Esophagus squamous epithelium (tissue), 5 donors: ENCODE results near the gene CISD1. TPM values are rescaled to one million over a fixed set of nuclear protein-coding genes. Genes with fewer than 3 reads are reported as not detected.

Experiments
- DNase-seq: peaks from one replicate; lab custom pipeline; 2025; lab: John Stamatoyannopoulos, UW
- H3K27ac ChIP-seq, 4 donors: fragments of 200-600 bp; sonication (generic); one replicate each; pipeline ENCODE4 v1.5.1; 2016 to 2019; ENCODE audit warnings: mild to moderate bottlenecking in 1 of 4
- H3K27me3 ChIP-seq, 4 donors: fragments of 200-600 bp; sonication (generic); 1 replicate in 3 of 4; 2 replicates in 1 of 4; pipeline versions ENCODE4 v1.5.1 to v1.6.0; 2017 to 2021; ENCODE audit warnings: antibody characterized with exemption in 1 of 4
- H3K36me3 ChIP-seq, 3 donors: fragments of 200-600 bp; sonication (generic); one replicate each; pipeline ENCODE4 v1.5.1; 2016 to 2019
- H3K4me1 ChIP-seq, 3 donors: fragments of 200-600 bp; sonication (generic); one replicate each; pipeline ENCODE4 v1.5.1; 2017 to 2019
- H3K4me3 ChIP-seq, 4 donors: fragments of 200-600 bp; sonication (generic); 1 replicate in 3 of 4; 2 replicates in 1 of 4; pipeline ENCODE4 v1.5.1; 2016 to 2019; ENCODE audit warnings: mild to moderate bottlenecking in 2 of 4, moderate library complexity in 1 of 4
- H3K9me3 ChIP-seq, 3 donors: fragments of 200-600 bp; sonication (generic); one replicate each; pipeline ENCODE4 v1.5.1; 2016 to 2019
- CTCF ChIP-seq, 6 experiments: fragments of 450-650 bp in 4 of 6; fragments of 200-600 bp in 2 of 6; sonication (generic) in 2 of 6; IDR thresholded peaks; one replicate each; pipeline ENCODE4 v1.5.1; 2016 to 2019; ENCODE audit warnings: antibody characterized with exemption in 6 of 6, mild to moderate bottlenecking in 4 of 6, moderate library complexity in 4 of 6
- POLR2A ChIP-seq, 4 donors: fragments of 450-650 bp; IDR thresholded peaks; one replicate each; pipeline ENCODE4 v1.6.1; 2017; ENCODE audit warnings: antibody characterized with exemption in 4 of 4, mild to moderate bottlenecking in 4 of 4, moderate library complexity in 3 of 4
- WGBS, 2 donors: methylation state at CpG; one replicate each; pipeline ENCODE4 v1.1.5; 2018; 5-methylcytosine and 5-hydroxymethylcytosine counted together
- intact Hi-C: fragments of 100-400 bp; cut with DNase I; formaldehyde crosslinking; loops from one replicate; pipeline ENCODE4 v1.15.0; 2022
- total RNA-seq, 4 donors: library from RNA; depleted of rRNA; stranded (reverse); fragments of >200 nt; gene quantifications; one replicate each; pipeline ENCODE4 v1.1.0, GENCODE V29; 2016
- donor health status: DM: yes; HTN: yes; CAD: no.

CISD1 gene
- total RNA-seq, 4 donors from 2014 or later: 11.0 to 25.1 (median 17.6) TPM

GRCh38 chr10:58262766-58263165 lies 6.2 kb upstream of the CISD1 start:
- no peaks in the 10 kb centered on the region for H3K27me3 ChIP-seq
- DNase-seq: no peak
- peaks cover 0 to 2% (median 0%) of the 10 kb centered on the region in 3 donors for H3K36me3 ChIP-seq
- TF ChIP-seq CTCF (IDR thresholded peaks at IDR 0.05) (no peak), POLR2A (IDR thresholded peaks at IDR 0.05) (no peak)
- H3K4me3 ChIP-seq: no peak overlapping the region
- H3K4me1 ChIP-seq: peaks cover 6 to 39% (median 8%) of the 10 kb centered on the region in 3 donors
- intact Hi-C loops: no loop called here
- no peak overlapping the region for H3K27ac ChIP-seq
- H3K9me3 ChIP-seq: no peaks in the 10 kb centered on the region

DNA sequence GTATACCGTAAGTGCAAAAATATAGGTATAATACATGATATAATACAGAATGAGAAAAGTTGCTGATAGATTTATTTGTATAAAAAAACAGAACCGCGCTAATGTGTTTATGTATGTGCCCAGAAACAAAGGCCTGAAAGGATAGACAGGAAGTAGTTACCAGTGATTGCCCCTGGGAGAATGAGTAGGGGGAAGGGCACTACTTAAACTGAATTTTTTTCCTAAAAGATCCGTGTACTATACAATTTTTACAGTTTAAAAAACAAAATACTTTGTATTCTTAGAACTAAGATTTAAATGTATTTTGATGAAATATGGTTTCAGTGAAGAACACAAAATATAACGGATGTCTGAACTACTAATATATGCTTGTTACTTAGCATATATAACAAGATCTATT lies 4.2 kb upstream of the CISD1 start:
- no peak for DNase-seq
- Histone ChIP-seq H3K4me1 (peaks cover 6 to 47% (median 8%) of the 10 kb centered on the region in 3 donors), H3K36me3 (no peaks in the 10 kb centered on the region), H3K9me3 (no peaks in the 10 kb centered on the region), H3K27me3 (no peaks in the 10 kb centered on the region), H3K27ac (peak overlapping the region in 1 of 4 donors; percentile 99), H3K4me3 (peak overlapping the region in 2 of 4 donors; percentile 90 to 95)
- TF ChIP-seq CTCF (IDR thresholded peaks at IDR 0.05): no peak
- TF ChIP-seq POLR2A (IDR thresholded peaks at IDR 0.05): no peak
- intact Hi-C loops: no loop called here
- 51 to 68% methylated on average over 5 of the region's 5 CpGs for WGBS, 2 donors

DNA sequence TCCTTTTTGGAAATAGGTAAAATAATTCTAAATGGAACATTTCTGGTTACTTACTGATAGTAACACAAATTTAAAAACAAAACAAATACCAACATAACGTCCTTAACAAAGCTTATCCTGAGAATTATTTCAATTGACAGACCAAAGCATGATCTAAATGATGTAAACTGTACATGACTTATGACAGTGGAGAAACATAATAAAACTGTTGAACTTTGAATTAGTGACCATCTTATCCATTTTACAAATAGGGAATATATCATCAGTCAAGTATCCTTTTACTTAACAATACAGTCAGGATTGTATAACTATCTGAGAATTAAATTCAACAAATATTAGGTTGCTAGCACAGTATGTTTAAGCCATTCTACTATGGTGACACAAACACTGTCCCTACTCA lies 3.7 kb upstream of the CISD1 start:
- intact Hi-C loops: no loop called here
- 29 to 42% methylated on average over 1 of the region's 1 CpG for WGBS, 2 donors

GRCh38 chr10:58266003-58266825 lies 2.7 kb upstream of the CISD1 start:
- Histone ChIP-seq H3K27me3 (no peaks in the 10 kb centered on the region), H3K4me3 (peak overlapping the region; percentile 90 to 95 (median 94)), H3K27ac (peak overlapping the region; percentile 99), H3K4me1 (peaks cover 8 to 59% (median 14%) of the 10 kb centered on the region in 3 donors), H3K9me3 (no peaks in the 10 kb centered on the region), H3K36me3 (no peaks in the 10 kb centered on the region)
- no peak for DNase-seq
- WGBS, 2 donors: 2 to 3% methylated on average over 14 of the region's 14 CpGs
- no peak for TF ChIP-seq POLR2A (IDR thresholded peaks at IDR 0.05)
- no peak for TF ChIP-seq CTCF (IDR thresholded peaks at IDR 0.05)
- intact Hi-C loops: no loop called here

More for the DNA sequence above, 3.7 kb upstream of the CISD1 start:
- no peaks in the 10 kb centered on the region for H3K9me3 ChIP-seq
- peak overlapping the region in 3 of 4 donors; percentile 90 to 95 (median 93) for H3K4me3 ChIP-seq
- H3K27me3 ChIP-seq: no peaks in the 10 kb centered on the region
- DNase-seq: no peak
- H3K27ac ChIP-seq: peak overlapping the region; percentile 17 to 99 (median 99)
- peaks cover 8 to 52% (median 10%) of the 10 kb centered on the region in 3 donors for H3K4me1 ChIP-seq
- TF ChIP-seq POLR2A (IDR thresholded peaks at IDR 0.05) (no peak), CTCF (IDR thresholded peaks at IDR 0.05) (no peak)
- H3K36me3 ChIP-seq: no peaks in the 10 kb centered on the region
